Left cardiac atrium (tissue), 4 donors: ENCODE measurements around the gene PTPN1. TPM values are rescaled to one million over a fixed set of nuclear protein-coding genes. Genes with fewer than 3 reads are reported as not detected.

Source experiments
- ATAC-seq, 2 donors: fragments of 200-7000 bp; cut with Tn5 transposase; one replicate each; pipeline ENCODE4 v1.9.1; 2020; ENCODE audit warnings: mild to moderate bottlenecking in 2 of 2, moderate library complexity in 2 of 2
- DNase-seq: peaks from one replicate; pipeline ENCODE4 v3.0.0-alpha.2; 2020
- intact Hi-C, 2 donors: fragments of 100-400 bp; cut with DNase I; formaldehyde crosslinking; loops; one replicate each; pipeline versions ENCODE4 v1.14.1 to v1.15.1; 2022 to 2023
- microRNA-seq, 2 donors: library from miRNA; unstranded; fragments of <30 nt; microRNA quantifications; one replicate each; pipeline ENCODE4 v1.2.0, GENCODE V29; 2020
- total RNA-seq, 2 donors: library from RNA; stranded (reverse); fragmentation: NEBNext Ultra II Directional; extraction: Animal tissue kit (Norgen Biotek cat#: 25700); gene quantifications; one replicate each; pipeline ENCODE4 v1.2.1, GENCODE V29; 2021
- donor health status: DM: no; HTN: yes; CAD: no.
- donor health status: DM: no; HTN: yes; CAD: no; lungs with severe emphysema.
- donor health status: DM: yes; HTN: yes; CAD: no.
- donor health status: Dilated cardiomyopathy.

Gene PTPN1
- total RNA-seq, 2 donors from 2014 or later = 22.8 to 40.4 TPM

DNA sequence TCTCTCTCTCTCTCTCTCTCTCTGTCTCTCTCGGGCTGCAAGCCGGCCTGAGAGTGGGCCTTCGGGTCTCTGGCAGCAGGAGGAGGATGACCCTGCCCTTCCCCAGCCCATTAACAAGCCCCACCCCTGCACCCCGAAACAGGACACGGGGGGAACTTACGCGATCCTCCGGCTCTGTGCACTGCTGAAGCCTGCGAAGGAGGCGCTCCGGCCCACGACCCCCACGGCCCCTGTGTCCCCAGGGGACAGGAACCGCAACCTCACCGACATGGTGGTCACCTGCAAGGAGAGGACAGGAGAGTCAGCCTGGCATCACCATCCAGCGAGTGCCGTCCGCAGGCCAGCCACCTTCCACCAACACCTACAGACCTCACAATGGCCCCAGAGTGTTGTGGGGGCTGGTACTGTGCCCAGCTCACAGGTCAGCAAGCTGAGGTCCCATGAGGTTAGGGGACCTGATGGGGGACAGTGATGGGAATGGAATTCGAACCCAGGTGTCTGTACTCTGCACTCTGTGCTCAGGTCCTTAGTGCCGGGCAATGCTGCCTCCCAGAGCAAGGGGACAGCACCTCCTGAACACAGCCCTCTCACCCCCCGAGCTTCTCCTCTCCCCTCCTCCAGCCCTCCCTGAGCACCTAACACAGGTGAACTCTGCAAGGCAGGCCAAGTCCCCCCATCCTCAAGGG, 120.5 kb downstream of the PTPN1 start:
- no peak for DNase-seq
- intact Hi-C loops = loop anchor here in 1 of 2 donors (10.0 kb wide), 1 partner anchor 104 kb away; the partner anchor contains the start of gene PARD6B
- no peak for ATAC-seq

DNA sequence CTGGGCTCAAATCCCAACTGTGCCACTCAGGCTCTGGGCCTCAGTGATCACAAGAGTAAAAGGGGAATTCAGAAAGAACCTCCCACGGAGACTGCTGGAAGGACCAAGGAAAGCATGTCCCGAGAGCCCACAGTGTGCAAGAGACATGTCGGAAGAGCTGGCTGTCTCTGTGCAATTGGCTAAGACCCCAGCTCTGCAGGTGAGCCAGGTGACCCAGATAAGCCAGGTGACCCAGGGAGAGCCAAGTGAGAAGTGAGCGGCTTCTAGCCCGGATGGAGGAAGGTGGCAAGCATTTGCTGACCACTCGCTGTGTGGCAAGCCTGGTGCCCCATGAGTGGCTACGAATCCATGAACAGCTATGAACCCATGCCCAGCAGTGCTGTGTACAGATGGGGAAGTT, 122.1 kb downstream of the PTPN1 start:
- intact Hi-C loops = loop anchor here in 1 of 2 donors (10.0 kb wide), 1 partner anchor 103 kb away; the partner anchor contains the start of gene PARD6B
- no peak for ATAC-seq
- DNase-seq = no peak

DNA sequence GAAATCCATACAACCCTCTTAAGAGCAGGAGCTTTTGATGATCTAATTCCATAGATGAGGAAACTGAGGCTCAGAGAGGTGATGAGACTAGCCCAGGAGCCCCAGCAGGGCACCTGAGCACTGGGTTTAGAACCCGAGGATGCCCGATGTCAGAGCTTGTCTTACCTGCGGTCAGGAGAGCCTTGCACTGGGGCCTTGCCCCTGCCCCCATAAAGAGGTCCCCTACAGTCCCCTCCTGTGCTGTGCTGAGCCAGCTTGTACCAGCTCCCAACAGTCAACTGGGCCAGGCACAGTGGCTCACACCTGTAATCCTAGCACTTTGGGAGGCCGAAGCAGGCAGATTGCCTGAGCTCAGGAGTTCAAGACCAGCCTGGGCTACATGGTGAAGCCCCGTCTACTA, 122.5 kb downstream of the PTPN1 start:
- ATAC-seq = no peak
- intact Hi-C loops = loop anchor here in 1 of 2 donors (10.0 kb wide), 1 partner anchor 102 kb away; the partner anchor contains the start of gene PARD6B
- no peak for DNase-seq

DNA sequence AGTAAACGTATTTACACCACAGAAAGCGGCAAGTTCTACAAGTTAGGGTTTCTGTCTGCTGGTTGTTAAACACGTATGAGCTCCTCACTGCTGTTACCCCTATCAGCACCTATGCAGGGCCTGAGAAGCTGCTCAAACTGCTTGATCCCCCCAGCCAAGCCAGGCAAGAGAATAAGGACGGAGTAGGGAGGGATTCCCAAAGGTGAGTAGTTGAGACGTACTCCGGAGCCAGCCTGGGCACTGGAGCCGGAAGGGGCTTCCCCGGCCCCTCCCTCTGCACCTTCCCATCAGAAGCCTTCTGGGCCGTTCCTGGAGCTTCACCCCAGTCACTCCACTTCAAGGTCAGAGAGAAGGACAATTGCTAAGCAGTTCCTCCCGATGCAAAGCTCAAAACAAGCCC, 123.2 kb downstream of the PTPN1 start:
- ATAC-seq = no peak
- no peak for DNase-seq
- intact Hi-C loops = loop anchor here in 1 of 2 donors (10.0 kb wide), 1 partner anchor 101 kb away; the partner anchor contains the start of gene PARD6B

DNA sequence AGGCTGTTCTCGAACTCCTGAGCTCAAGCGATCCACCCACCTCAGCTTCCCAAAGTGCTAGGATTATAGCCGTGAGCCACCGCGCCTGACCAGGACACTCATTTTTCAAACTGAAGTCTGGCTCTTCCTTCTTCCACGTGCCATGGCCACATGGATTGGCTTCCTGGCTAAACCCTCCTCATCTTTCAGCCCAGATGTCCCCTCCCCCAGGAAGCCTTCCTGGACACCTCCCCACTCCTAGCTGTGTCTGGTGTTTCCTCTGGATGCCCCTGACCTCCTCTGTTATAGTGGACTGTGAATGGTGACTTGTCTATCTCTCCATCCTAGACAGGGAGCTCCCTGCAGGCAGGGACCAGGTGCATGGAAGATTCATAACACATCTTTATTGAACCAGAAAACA, 124.0 kb downstream of the PTPN1 start:
- ATAC-seq (no peak), DNase-seq (no peak)
- intact Hi-C loops = loop anchor here in 1 of 2 donors (10.0 kb wide), 1 partner anchor 101 kb away; the partner anchor contains the start of gene PARD6B

Small RNAs within 50 kb of the gene (microRNA-seq; reads per million reads assigned to microRNA genes)
- gene MIR1302-5 = 0 reads per million in 2 donors
- 0 reads per million in 2 donors for gene MIR645

Other genes starting within 250 kb of the PTPN1 start
- 1 to 10 TPM; 3.3 to 6.7 TPM for gene RIPOR3, start 181.2 kb downstream of the PTPN1 start, total RNA-seq
- gene PARD6B, start 221.2 kb downstream of the PTPN1 start, total RNA-seq = 1 to 10 TPM; 3.2 to 4.6 TPM